HG03103 (cell line): ENCODE data around the gene ANKRD22.

Source experiments
- ATAC-seq: cut with Tn5 transposase; IDR thresholded peaks from one replicate; pipeline ENCODE4 v1.9.1; 2021; ENCODE audit warnings: low read depth; ENCODE audit not compliant: unreplicated experiment

The ANKRD22 gene

GRCh38 chr10:88803641-88804040 lies 48.0 kb downstream of the ANKRD22 start:
- no peak for ATAC-seq

- ATAC-seq, result no peak
Observed at GRCh38 chr10:88802523-88803285, 48.9 kb downstream of the ANKRD22 start, which contains the start of gene LIPM. Gene LIPM (plus strand): TSS chr10:88802730. CDS start chr10:88802897, 167 bp downstream.

- no peak for ATAC-seq
Observed at GRCh38 chr10:88800152-88801125, 51.2 kb downstream of the ANKRD22 start.

GRCh38 chr10:88794731-88795130 lies 56.9 kb downstream of the ANKRD22 start:
- no peak for ATAC-seq

- no peak for ATAC-seq
Observed at GRCh38 chr10:88793712-88794299, 57.8 kb downstream of the ANKRD22 start.

- ATAC-seq, result no peak
Observed at GRCh38 chr10:88792661-88793060, 59.0 kb downstream of the ANKRD22 start.

GRCh38 chr10:88791924-88792323 lies 59.7 kb downstream of the ANKRD22 start:
- no peak for ATAC-seq

GRCh38 chr10:88788924-88789323 lies 62.7 kb downstream of the ANKRD22 start:
- ATAC-seq, result no peak

- ATAC-seq, result no peak
Observed at GRCh38 chr10:88787463-88787862, 64.2 kb downstream of the ANKRD22 start.

GRCh38 chr10:88786032-88786770 lies 65.4 kb downstream of the ANKRD22 start:
- ATAC-seq, result no peak

GRCh38 chr10:88783724-88784123 lies 67.9 kb downstream of the ANKRD22 start:
- no peak for ATAC-seq

GRCh38 chr10:88782222-88782621 lies 69.4 kb downstream of the ANKRD22 start:
- no peak for ATAC-seq

- ATAC-seq, result no peak
Observed at GRCh38 chr10:88781206-88781605, 70.4 kb downstream of the ANKRD22 start.
